Thymus (tissue), 11 donors: ENCODE data around the gene TAS2R41. TPM values are rescaled to one million over a fixed set of nuclear protein-coding genes. Genes with fewer than 3 reads are reported as not detected.

Experiments
- DNase-seq, 9 donors: peaks; one replicate each; pipeline ENCODE4 v3.0.0-alpha.2; 2013; ENCODE audit warnings: low spot score in 9 of 9, low read depth in 6 of 9, missing footprints in 1 of 9
- H3K27ac ChIP-seq, 2 donors: one replicate each; pipeline ENCODE4 v1.5.1; 2013; ENCODE audit warnings: control low read depth in 1 of 2, low read depth in 1 of 2, low read length in 1 of 2, mild to moderate bottlenecking in 1 of 2, moderate library complexity in 1 of 2
- H3K27me3 ChIP-seq, 2 donors: one replicate each; pipeline ENCODE4 v1.5.1; 2013; ENCODE audit warnings: low read length in 1 of 2; ENCODE audit not compliant: control insufficient read depth in 2 of 2, insufficient read depth in 1 of 2
- H3K36me3 ChIP-seq, 2 donors: one replicate each; pipeline ENCODE4 v1.5.1; 2013; ENCODE audit warnings: low read length in 1 of 2, mild to moderate bottlenecking in 1 of 2, moderate library complexity in 1 of 2; ENCODE audit not compliant: control insufficient read depth in 2 of 2, insufficient read depth in 2 of 2
- H3K4me1 ChIP-seq, 2 donors: one replicate each; pipeline ENCODE4 v1.5.1; 2013; ENCODE audit warnings: low read length in 2 of 2; ENCODE audit not compliant: control insufficient read depth in 2 of 2, insufficient read depth in 2 of 2
- H3K4me3 ChIP-seq, 2 donors: one replicate each; pipeline ENCODE4 v1.5.1; 2013; ENCODE audit warnings: low read length in 2 of 2, control low read depth in 1 of 2, mild to moderate bottlenecking in 1 of 2
- H3K9me3 ChIP-seq, 2 donors: one replicate each; pipeline ENCODE4 v1.5.1; 2013; ENCODE audit warnings: low read length in 1 of 2, mild to moderate bottlenecking in 1 of 2; ENCODE audit not compliant: control insufficient read depth in 2 of 2, insufficient read depth in 1 of 2
- WGBS: extraction: QIAGEN DNeasy Blood & Tissue Kit; methylation state at CpG from one replicate; pipeline ENCODE4 v1.1.7; 2013; 5-methylcytosine and 5-hydroxymethylcytosine counted together
- polyA plus RNA-seq: library from polyadenylated mRNA; stranded (reverse); fragments of 200-250 nt; gene quantifications from one replicate; pipeline ENCODE4 v1.2.3, GENCODE V29; 2013
- total RNA-seq: library from RNA; stranded (reverse); fragments of 120-200 nt; gene quantifications from one replicate; pipeline ENCODE4 v1.2.4, GENCODE V29; 2013
- donor health status: healthy.

Gene TAS2R41
- total and polyA plus RNA-seq, 2 donors = 0.02 to 0.24 TPM

- peak overlapping the region in 1 of 2 donors; percentile 57 for H3K27ac ChIP-seq
- DNase-seq = no peak
- peaks cover 0 to 11% of the 10 kb centered on the region in 2 donors for H3K4me1 ChIP-seq
- H3K9me3 ChIP-seq = no peaks in the 10 kb centered on the region
- no peaks in the 10 kb centered on the region for H3K27me3 ChIP-seq
- H3K36me3 ChIP-seq = no peaks in the 10 kb centered on the region
- H3K4me3 ChIP-seq = no peak overlapping the region
Measured at GRCh38 chr7:143495851-143496250, 18.2 kb downstream of the TAS2R41 start.

DNA sequence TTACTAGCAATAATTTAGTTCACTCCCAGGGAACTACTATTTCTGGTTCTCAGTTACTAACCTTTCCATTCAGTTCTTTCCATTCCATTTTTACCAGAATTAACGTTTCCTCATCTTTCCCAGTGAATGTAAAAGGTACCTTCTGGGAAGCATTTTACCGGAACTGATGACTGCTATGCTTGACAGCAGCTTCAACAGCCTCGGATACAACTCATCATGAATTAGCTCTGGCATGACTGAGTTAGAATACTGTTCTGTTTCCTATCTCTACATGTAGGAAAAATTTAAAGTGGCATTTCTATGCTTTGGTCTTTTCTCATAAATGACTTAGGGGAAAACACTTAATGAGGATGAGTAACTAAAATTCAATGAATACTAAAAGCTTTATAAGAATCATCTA, 18.6 kb downstream of the TAS2R41 start:
- no peaks in the 10 kb centered on the region for H3K9me3 ChIP-seq
- no peak overlapping the region for H3K4me3 ChIP-seq
- no peak for DNase-seq
- H3K36me3 ChIP-seq = no peaks in the 10 kb centered on the region
- peak overlapping the region in 1 of 2 donors; percentile 57 for H3K27ac ChIP-seq
- H3K4me1 ChIP-seq = peaks cover 0 to 11% of the 10 kb centered on the region in 2 donors
- 90% methylated on average over 3 of the region's 3 CpGs for WGBS
- H3K27me3 ChIP-seq = no peaks in the 10 kb centered on the region

- Histone ChIP-seq H3K36me3 (no peaks in the 10 kb centered on the region), H3K27ac (peak overlapping the region in 1 of 2 donors; percentile 14), H3K9me3 (no peaks in the 10 kb centered on the region), H3K27me3 (no peaks in the 10 kb centered on the region), H3K4me3 (no peak overlapping the region), H3K4me1 (peaks cover 0 to 11% of the 10 kb centered on the region in 2 donors)
- no peak for DNase-seq
- 84% methylated on average over 4 of the region's 4 CpGs for WGBS
Measured at GRCh38 chr7:143497008-143497795, 19.5 kb downstream of the TAS2R41 start.

GRCh38 chr7:143499246-143499645, 21.6 kb downstream of the TAS2R41 start:
- no peaks in the 10 kb centered on the region for H3K27me3 ChIP-seq
- WGBS = 39% methylated on average over 2 of the region's 2 CpGs
- DNase-seq = peak in 1 of 9 donors; percentile 13
- H3K4me3 ChIP-seq = no peak overlapping the region
- H3K9me3 ChIP-seq = no peaks in the 10 kb centered on the region
- peaks cover 0 to 11% of the 10 kb centered on the region in 2 donors for H3K4me1 ChIP-seq
- peak overlapping the region; percentile 9 to 72 for H3K27ac ChIP-seq
- H3K36me3 ChIP-seq = no peaks in the 10 kb centered on the region

- Histone ChIP-seq H3K4me3 (no peak overlapping the region), H3K4me1 (peaks cover 0 to 11% of the 10 kb centered on the region in 2 donors), H3K9me3 (no peaks in the 10 kb centered on the region), H3K36me3 (no peaks in the 10 kb centered on the region), H3K27ac (peak overlapping the region in 1 of 2 donors; percentile 72), H3K27me3 (no peaks in the 10 kb centered on the region)
- WGBS = 95% methylated on average over 8 of the region's 8 CpGs
- no peak for DNase-seq
Measured at GRCh38 chr7:143499743-143500348, 22.2 kb downstream of the TAS2R41 start.

DNA sequence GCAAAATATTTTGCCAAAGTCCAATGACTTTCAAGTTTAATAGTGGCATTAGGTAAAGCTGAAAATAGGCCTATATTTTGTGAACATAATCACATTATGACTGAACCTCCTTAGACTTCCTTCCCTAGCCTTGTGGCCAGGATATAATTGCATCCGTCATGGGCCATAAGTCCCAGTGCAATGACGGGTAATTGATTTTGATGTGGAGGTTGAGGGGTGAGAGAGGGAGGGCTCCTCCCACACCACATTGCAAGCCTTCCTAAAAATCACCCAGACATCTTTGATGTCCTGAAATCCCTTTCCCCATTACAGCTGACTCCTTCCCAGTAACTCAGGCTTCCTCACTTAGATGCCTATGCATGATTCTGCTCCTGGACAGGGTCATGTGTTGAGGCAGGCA, 25.6 kb downstream of the TAS2R41 start:
- WGBS = 90% methylated on average over 2 of the region's 2 CpGs
- no peaks in the 10 kb centered on the region for H3K36me3 ChIP-seq

DNA sequence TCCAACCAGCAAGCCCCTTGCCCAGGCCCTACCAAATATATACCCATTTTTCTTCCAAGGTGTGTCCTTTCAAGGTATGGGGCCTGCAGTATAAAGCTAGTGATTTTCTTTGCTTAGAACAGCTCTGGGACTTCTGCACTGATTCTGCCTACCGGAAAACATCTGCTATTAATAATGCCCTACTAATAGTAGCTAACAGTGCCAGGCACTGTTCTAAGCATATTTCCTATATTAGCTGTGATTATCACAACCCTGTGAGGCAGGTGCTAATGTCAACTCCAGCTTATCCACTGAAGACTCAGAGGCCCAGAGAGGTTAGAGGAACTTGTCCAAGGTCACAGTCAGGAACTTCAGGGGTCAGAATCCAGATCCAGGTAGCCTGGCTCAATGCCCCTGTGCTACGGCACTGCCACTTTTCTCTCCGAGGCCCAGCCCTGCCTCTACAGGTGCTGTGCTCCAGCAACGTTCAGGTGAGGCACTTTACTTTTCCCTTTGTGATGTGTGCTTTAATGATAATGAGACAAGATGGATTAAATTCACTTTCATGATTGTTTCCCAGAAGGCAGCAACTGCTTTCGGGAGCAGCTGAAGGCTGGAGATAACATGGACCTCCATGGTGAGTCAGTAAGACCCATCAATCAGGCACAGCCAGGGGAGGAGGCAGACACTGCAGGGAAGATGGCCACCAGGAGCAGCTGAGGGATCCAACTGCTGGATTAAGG, 26.7 kb downstream of the TAS2R41 start:
- H3K4me3 ChIP-seq = no peak overlapping the region
- H3K36me3 ChIP-seq = no peaks in the 10 kb centered on the region
- no peak for DNase-seq

More for the DNA sequence above, 25.6 kb downstream of the TAS2R41 start:
- H3K27ac ChIP-seq = no peak overlapping the region
- H3K27me3 ChIP-seq = no peaks in the 10 kb centered on the region
- no peak overlapping the region for H3K4me3 ChIP-seq
- H3K9me3 ChIP-seq = no peaks in the 10 kb centered on the region
- no peak for DNase-seq
- peaks cover 0 to 8% of the 10 kb centered on the region in 2 donors for H3K4me1 ChIP-seq

DNA sequence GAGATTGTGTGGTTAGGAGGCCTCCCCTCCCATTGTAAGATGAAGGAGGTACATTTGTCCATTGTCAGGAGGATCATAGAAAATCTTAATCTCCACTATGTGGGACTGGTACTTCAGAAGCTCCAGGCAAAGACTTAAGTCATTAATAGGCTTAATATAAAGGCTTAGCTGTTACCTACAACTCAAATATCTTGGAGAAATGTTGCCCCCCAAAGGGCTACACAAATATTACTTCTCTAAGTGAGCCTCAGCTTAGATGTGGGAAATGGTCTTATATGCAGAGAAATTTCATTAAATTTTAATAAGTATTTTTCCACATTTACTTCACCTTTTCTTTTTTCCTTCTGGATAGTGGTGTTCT, 27.2 kb downstream of the TAS2R41 start:
- no peaks in the 10 kb centered on the region for H3K36me3 ChIP-seq
- no peaks in the 10 kb centered on the region for H3K9me3 ChIP-seq
- peaks cover 0 to under 1% of the 10 kb centered on the region in 2 donors for H3K4me1 ChIP-seq
- H3K27ac ChIP-seq = no peak overlapping the region
- no peak overlapping the region for H3K4me3 ChIP-seq
- DNase-seq = no peak
- H3K27me3 ChIP-seq = no peaks in the 10 kb centered on the region

More for the DNA sequence above, 26.7 kb downstream of the TAS2R41 start:
- Histone ChIP-seq H3K27me3 (no peaks in the 10 kb centered on the region), H3K27ac (no peak overlapping the region), H3K9me3 (no peaks in the 10 kb centered on the region), H3K4me1 (peaks cover 0 to 6% of the 10 kb centered on the region in 2 donors)
- 98% methylated on average over 5 of the region's 5 CpGs for WGBS

DNA sequence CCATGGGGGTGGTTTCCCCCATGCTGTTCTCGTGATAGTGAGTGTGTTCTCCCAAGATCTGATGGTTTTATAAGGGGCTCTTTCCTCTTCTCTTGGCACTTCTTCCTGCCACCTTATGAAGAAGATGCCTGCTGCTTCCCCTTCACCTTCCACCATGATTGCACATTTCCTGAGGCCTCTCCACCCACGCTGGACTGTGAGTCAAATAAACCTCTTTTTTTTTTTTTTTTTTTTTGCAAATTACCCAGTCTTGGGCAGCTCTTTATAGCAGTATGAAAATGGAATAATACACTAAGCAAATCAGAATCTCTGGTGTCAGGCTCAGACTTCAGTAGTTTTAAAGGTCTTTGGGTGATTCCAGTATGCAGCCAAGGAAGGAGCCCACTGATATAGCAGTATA, 28.2 kb downstream of the TAS2R41 start:
- no peaks in the 10 kb centered on the region for H3K36me3 ChIP-seq
- no peak overlapping the region for H3K27ac ChIP-seq
- no peaks in the 10 kb centered on the region for H3K27me3 ChIP-seq
- no peak overlapping the region for H3K4me3 ChIP-seq
- no peaks in the 10 kb centered on the region for H3K4me1 ChIP-seq
- no peak for DNase-seq
- WGBS = 81% methylated on average over 2 of the region's 2 CpGs
- H3K9me3 ChIP-seq = peaks cover 0 to 2% of the 10 kb centered on the region in 2 donors
